ENCODE measurements around the gene LAMA4. TPM values are rescaled to one million over a fixed set of nuclear protein-coding genes. Genes with fewer than 3 reads are reported as not detected.

The LAMA4 gene
- total RNA-seq, 4 donors from 2014 or later: 8.1 to 116 (median 19.0) TPM

DNA sequence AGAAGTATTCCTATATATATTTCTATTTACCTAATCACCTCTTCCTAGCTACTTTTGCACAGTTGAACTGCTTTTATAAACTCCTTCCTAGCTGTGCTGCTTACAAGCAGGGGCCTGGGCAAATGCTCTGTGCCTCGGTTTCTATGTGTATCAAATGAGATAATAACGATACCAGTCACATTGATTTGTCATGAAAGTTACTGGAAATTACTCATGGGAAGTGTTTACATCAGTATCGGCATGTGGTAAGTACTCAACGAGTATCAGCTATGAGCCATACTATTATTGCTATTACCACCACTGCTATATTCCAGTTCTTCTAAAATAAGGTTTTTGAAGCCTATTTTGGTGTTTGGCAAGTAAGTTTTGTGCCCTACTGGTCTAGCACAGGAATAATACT is 4.9 kb downstream of the LAMA4 start:
- H3K27me3 ChIP-seq: peaks cover 0 to 15% (median 0%) of the 10 kb centered on the region in 4 donors
- DNase-seq: no peak
- intact Hi-C loops (cut with DNase I): no loop called here
- TF ChIP-seq, protein P1, sequence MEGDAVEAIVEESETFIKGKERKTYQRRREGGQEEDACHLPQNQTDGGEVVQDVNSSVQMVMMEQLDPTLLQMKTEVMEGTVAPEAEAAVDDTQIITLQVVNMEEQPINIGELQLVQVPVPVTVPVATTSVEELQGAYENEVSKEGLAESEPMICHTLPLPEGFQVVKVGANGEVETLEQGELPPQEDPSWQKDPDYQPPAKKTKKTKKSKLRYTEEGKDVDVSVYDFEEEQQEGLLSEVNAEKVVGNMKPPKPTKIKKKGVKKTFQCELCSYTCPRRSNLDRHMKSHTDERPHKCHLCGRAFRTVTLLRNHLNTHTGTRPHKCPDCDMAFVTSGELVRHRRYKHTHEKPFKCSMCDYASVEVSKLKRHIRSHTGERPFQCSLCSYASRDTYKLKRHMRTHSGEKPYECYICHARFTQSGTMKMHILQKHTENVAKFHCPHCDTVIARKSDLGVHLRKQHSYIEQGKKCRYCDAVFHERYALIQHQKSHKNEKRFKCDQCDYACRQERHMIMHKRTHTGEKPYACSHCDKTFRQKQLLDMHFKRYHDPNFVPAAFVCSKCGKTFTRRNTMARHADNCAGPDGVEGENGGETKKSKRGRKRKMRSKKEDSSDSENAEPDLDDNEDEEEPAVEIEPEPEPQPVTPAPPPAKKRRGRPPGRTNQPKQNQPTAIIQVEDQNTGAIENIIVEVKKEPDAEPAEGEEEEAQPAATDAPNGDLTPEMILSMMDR (IDR thresholded peaks at IDR 0.05): no peak
- no peak for TF ChIP-seq POLR2A (IDR thresholded peaks at IDR 0.05)
- no peaks in the 10 kb centered on the region for H3K9me3 ChIP-seq
- peak overlapping the region in 2 of 4 donors; percentile 7 to 30 for H3K4me3 ChIP-seq
- no peaks in the 10 kb centered on the region for H3K36me3 ChIP-seq
- WGBS, 2 donors: 60 to 62% methylated on average over 4 of the region's 4 CpGs
- H3K4me1 ChIP-seq: peaks cover 2 to 55% (median 6%) of the 10 kb centered on the region in 3 donors
- peak overlapping the region in 3 of 4 donors; percentile 74 to 88 (median 88) for H3K27ac ChIP-seq

DNA sequence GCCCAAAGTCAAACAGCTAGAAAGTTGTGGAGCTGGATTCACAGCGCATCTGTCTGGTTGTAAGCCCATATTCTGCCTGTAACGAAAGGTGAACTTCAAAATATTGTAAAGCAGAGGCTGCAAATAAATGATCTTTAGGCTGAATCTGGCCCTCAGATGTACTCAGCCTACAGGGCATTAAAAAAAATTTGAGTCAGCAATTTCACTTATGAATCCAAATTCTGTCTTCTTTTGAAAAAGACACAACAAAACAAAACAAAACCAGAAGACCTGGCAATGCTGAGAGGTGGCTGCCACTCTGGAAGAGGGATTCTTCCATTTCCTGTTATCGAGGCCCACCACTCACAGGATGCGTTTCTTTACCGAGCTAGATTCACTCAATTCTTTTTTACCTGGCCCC is 7.1 kb downstream of the LAMA4 start:
- no peak for TF ChIP-seq POLR2A (IDR thresholded peaks at IDR 0.05)
- TF ChIP-seq, protein P1 (IDR thresholded peaks at IDR 0.05): no peak
- H3K4me1 ChIP-seq: peaks cover 0 to 62% (median 19%) of the 10 kb centered on the region in 3 donors
- H3K9me3 ChIP-seq: no peaks in the 10 kb centered on the region
- no peaks in the 10 kb centered on the region for H3K36me3 ChIP-seq
- H3K27ac ChIP-seq: peak overlapping the region in 3 of 4 donors; percentile 71 to 88 (median 74)
- peak overlapping the region in 1 of 4 donors; percentile 22 for H3K4me3 ChIP-seq
- DNase-seq: no peak
- H3K27me3 ChIP-seq: no peaks in the 10 kb centered on the region
- WGBS, 2 donors: 67 to 81% methylated on average over 5 of the region's 5 CpGs
- intact Hi-C loops (cut with DNase I): no loop called here

DNA sequence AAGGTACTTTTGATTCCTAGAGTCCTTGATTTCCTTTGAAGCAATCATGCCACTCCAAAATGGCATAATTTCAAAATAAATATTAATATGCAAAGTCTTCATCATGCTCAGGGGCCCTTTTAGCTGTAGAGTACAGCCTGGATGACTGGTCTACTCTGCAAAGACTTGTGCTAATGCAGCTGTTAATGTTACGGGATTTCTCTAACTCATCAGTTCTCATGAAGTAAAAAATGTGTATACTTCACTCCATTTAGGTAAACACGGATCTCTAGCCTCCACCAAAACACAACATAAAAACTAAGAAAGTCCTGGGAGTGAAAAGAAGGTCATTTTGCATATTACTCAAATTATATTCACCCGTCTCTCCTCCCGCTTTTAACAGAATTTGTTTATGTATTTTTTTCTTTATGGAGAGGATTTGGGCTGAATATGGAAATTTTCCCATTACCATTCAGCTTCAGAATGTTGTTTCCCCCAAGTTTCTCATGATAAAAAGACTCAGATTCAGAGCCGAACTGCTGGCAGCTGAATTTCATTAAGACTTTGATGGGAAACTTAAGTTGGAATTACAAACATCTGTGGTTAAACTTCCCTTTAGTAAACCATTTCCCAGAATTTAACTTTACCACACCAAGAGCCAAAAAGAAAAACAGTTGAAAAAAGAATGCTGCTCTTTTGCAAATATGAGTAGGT is 8.7 kb downstream of the LAMA4 start:
- no peak for TF ChIP-seq POLR2A (IDR thresholded peaks at IDR 0.05)
- intact Hi-C loops (cut with DNase I): no loop called here
- DNase-seq: no peak
- H3K27me3 ChIP-seq: no peaks in the 10 kb centered on the region
- 61 to 62% methylated on average over 5 of the region's 5 CpGs for WGBS, 2 donors
- H3K4me1 ChIP-seq: peaks cover 0 to 68% (median 26%) of the 10 kb centered on the region in 3 donors
- no peaks in the 10 kb centered on the region for H3K9me3 ChIP-seq
- peak overlapping the region in 3 of 4 donors; percentile 74 to 88 (median 76) for H3K27ac ChIP-seq
- H3K36me3 ChIP-seq: no peaks in the 10 kb centered on the region
- H3K4me3 ChIP-seq: no peak overlapping the region

DNA sequence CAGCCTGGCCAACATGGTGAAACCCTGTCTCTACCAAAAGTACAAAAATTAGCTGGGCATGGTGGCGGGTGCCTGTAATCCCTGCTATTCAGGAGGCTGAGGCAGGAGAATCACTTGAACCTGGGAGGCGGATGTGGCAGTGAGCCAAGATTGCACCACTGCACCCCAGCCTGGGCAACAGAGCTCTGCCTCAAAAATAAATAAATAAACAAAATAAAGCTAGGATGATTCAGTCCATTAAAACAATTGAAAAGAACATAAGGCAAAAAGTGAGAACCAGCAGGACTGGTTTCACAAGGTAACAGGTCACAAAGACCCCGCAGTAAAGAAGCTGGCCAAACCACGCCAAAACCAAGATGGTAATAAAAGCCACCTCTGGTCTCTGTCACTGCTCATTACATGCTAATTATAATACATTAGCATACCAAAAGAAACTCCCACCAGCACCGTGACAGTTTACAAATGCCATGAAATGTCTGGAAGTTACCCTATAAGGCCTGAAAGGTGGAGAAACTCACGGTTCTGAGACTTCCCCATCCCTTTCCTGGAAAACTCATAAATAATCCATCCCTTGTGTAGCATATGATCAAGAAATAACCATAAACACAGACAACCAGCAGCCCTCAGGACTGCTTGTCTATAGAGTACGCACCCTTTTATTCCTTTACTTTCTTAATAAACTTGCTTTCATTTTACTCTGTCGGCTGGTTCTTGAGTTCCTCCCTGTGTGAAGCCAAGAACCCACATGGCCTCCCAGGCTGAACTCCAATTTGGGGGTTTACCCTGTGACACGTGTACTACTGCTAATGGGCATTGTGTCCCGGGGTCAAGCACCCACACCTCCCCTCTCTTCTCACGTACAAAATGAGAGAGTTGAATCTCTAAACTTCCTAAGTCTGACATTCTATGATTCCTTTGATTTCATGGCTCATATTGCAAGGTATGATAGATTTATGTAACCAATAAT is 10.2 kb downstream of the LAMA4 start:
- peak overlapping the region in 1 of 4 donors; percentile 14 for H3K4me3 ChIP-seq
- intact Hi-C loops (cut with DNase I): no loop called here
- peak overlapping the region in 3 of 4 donors; percentile 74 to 88 (median 76) for H3K27ac ChIP-seq
- no peaks in the 10 kb centered on the region for H3K36me3 ChIP-seq
- no peaks in the 10 kb centered on the region for H3K27me3 ChIP-seq
- WGBS, 2 donors: 50 to 58% methylated on average over 11 of the region's 11 CpGs
- DNase-seq: no peak
- peaks cover 0 to 57% (median 26%) of the 10 kb centered on the region in 3 donors for H3K4me1 ChIP-seq
- no peak for TF ChIP-seq POLR2A (IDR thresholded peaks at IDR 0.05)
- TF ChIP-seq, protein P1 (IDR thresholded peaks at IDR 0.05): no peak
- no peaks in the 10 kb centered on the region for H3K9me3 ChIP-seq

DNA sequence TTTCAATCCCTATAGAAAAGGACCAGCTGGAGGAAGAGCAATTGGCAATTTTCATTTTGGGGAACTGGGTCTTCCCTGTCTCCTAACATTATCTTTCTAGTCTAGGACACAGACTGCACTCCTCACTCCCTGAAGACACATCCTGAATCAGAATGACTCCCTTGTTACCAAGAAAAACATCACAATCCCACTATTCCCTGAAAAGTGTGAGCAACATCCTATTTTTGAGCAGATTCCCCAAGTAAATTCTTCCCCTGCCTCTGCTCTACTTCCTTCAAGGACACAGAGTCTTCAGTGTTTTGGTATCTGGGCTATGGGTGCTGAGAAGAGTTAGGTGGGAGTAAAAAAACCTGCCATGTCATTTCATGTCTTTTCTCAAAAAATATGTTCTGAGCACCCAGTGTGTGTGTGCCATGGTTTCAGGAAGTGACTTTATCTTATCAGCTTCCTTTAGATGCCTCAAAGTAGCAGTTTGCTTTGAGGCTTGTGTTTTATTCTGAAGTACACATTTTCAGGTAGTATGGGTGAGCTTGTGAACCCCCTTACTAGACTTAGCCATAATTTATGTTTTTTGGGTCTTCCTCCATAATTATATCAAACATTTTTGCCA is 12.4 kb downstream of the LAMA4 start:
- intact Hi-C loops (cut with DNase I): no loop called here
- no peak for DNase-seq
- Histone ChIP-seq H3K36me3 (no peaks in the 10 kb centered on the region), H3K9me3 (no peaks in the 10 kb centered on the region), H3K4me3 (no peak overlapping the region), H3K4me1 (peaks cover 0 to 67% (median 40%) of the 10 kb centered on the region in 3 donors), H3K27me3 (no peaks in the 10 kb centered on the region), H3K27ac (peak overlapping the region in 3 of 4 donors; percentile 19 to 43 (median 21))
- TF ChIP-seq POLR2A (IDR thresholded peaks at IDR 0.05): no peak
- TF ChIP-seq, protein P1 (IDR thresholded peaks at IDR 0.05): no peak
